ENCODE measurements around the gene IDI2. TPM values are rescaled to one million over a fixed set of nuclear protein-coding genes. Genes with fewer than 3 reads are reported as not detected.
"Not testable (repeated sequence)": the region's sequence is repeated elsewhere in the genome, so short reads cannot be mapped to it uniquely, and the experiment has no call there.

IDI2 gene
- total RNA-seq, 4 donors from 2014 or later: not detected

- Histone ChIP-seq H3K4me1 (peaks cover 0 to 35% (median 0%) of the 10 kb centered on the region in 3 donors), H3K4me3 (no peak overlapping the region)
- 50 to 75% methylated on average over 7 to 10 of the region's 12 CpGs for WGBS, 2 donors (ENCODE audit: low coverage in 1 of 2)
Observed at GRCh38 chr10:1043532-1043995, 17.9 kb upstream of the IDI2 start.

DNA sequence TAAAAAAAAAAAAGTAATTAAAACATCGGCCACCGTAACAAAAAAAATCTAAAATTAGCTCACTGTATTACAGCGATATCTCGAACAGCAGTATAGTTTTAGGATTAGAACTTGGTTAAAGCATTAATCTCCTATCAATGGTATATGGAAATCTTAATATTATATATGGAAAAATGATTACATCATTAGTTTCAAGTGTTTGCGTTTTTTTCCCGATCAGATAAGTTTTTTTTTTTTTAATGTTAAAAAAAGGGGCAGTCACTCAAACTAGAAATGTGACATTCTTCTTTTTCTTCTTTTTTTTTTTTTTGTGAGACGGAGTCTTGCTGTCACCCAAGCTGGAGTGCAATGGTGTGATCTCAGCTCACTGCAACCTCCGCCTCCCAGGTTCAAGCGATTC, 15.9 kb upstream of the IDI2 start:
- no peaks in the 10 kb centered on the region for H3K9me3 ChIP-seq
- TF ChIP-seq POLR2AphosphoS5 (IDR thresholded peaks at IDR 0.05) (no peak), EP300 (IDR thresholded peaks at IDR 0.05) (no peak), POLR2A (IDR thresholded peaks at IDR 0.05) (no peak)
- TF ChIP-seq, protein P1, sequence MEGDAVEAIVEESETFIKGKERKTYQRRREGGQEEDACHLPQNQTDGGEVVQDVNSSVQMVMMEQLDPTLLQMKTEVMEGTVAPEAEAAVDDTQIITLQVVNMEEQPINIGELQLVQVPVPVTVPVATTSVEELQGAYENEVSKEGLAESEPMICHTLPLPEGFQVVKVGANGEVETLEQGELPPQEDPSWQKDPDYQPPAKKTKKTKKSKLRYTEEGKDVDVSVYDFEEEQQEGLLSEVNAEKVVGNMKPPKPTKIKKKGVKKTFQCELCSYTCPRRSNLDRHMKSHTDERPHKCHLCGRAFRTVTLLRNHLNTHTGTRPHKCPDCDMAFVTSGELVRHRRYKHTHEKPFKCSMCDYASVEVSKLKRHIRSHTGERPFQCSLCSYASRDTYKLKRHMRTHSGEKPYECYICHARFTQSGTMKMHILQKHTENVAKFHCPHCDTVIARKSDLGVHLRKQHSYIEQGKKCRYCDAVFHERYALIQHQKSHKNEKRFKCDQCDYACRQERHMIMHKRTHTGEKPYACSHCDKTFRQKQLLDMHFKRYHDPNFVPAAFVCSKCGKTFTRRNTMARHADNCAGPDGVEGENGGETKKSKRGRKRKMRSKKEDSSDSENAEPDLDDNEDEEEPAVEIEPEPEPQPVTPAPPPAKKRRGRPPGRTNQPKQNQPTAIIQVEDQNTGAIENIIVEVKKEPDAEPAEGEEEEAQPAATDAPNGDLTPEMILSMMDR (IDR thresholded peaks at IDR 0.05): no peak
- peaks cover 0 to 25% (median 0%) of the 10 kb centered on the region in 3 donors for H3K4me1 ChIP-seq
- H3K27ac ChIP-seq: no peak overlapping the region
- WGBS, 2 donors (ENCODE audit: low coverage in 1 of 2): 83 to 97% methylated on average over 8 to 9 of the region's 9 CpGs
- no peak for ATAC-seq
- H3K27me3 ChIP-seq: no peaks in the 10 kb centered on the region
- no peak overlapping the region for H3K4me3 ChIP-seq
- H3K36me3 ChIP-seq: peaks cover 3 to 64% of the 10 kb centered on the region in 2 donors

More at GRCh38 chr10:1043532-1043995, 17.9 kb upstream of the IDI2 start:
- H3K9me3 ChIP-seq: no peaks in the 10 kb centered on the region
- peaks cover 3 to 49% of the 10 kb centered on the region in 2 donors for H3K36me3 ChIP-seq
- ATAC-seq: peak; percentile 69
- peak in 1 of 2 donors; percentile 36 for TF ChIP-seq POLR2A (IDR thresholded peaks at IDR 0.05)
- TF ChIP-seq, protein P1 (IDR thresholded peaks at IDR 0.05): no peak
- no peak for TF ChIP-seq EP300 (IDR thresholded peaks at IDR 0.05)
- no peak for TF ChIP-seq POLR2AphosphoS5 (IDR thresholded peaks at IDR 0.05)
- peak overlapping the region; percentile 35 to 61 (median 50) for H3K27ac ChIP-seq
- no peaks in the 10 kb centered on the region for H3K27me3 ChIP-seq

DNA sequence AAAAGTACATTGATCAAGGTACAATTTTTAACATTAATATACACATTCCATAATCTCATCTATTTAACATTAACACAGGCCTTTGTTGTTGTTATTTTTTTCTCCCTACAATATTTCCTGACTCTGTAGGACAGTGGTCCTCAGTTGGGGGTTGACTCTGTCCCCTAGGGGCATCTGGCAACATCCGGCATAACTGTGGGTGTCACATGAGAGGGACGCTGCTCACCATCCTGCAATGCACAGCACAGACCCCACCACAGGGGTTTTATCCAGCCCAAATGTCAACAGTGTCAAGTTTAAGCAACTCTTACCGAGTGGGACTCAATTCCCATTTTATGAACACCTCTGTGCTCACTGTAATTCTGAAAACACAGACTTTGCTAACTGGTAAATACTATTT, 14.5 kb upstream of the IDI2 start:
- peaks cover 3 to 64% of the 10 kb centered on the region in 2 donors for H3K36me3 ChIP-seq
- 65 to 83% methylated on average over 2 to 3 of the region's 3 CpGs for WGBS, 2 donors (ENCODE audit: low coverage in 1 of 2)

GRCh38 chr10:1038769-1039168, 13.1 kb upstream of the IDI2 start:
- not testable (repeated sequence) for ATAC-seq, H3K27ac ChIP-seq, H3K4me3 ChIP-seq, H3K4me1 ChIP-seq, H3K9me3 ChIP-seq, H3K27me3 ChIP-seq
- WGBS, 2 donors (ENCODE audit: low coverage in 1 of 2): no CpG with 5 or more reads among the region's 20 CpGs
- H3K36me3 ChIP-seq: peaks cover 3 to 64% of the 10 kb centered on the region in 2 donors

More for the DNA sequence above, 14.5 kb upstream of the IDI2 start:
- Histone ChIP-seq H3K27ac (no peak overlapping the region), H3K4me3 (no peak overlapping the region), H3K9me3 (no peaks in the 10 kb centered on the region), H3K4me1 (peaks cover 0 to 13% (median 0%) of the 10 kb centered on the region in 3 donors), H3K27me3 (no peaks in the 10 kb centered on the region)
- no peak for ATAC-seq
- TF ChIP-seq POLR2AphosphoS5 (IDR thresholded peaks at IDR 0.05) (no peak), POLR2A (IDR thresholded peaks at IDR 0.05) (no peak), EP300 (IDR thresholded peaks at IDR 0.05) (no peak)
- TF ChIP-seq, protein P1 (IDR thresholded peaks at IDR 0.05): no peak

GRCh38 chr10:1037098-1037497, 11.4 kb upstream of the IDI2 start:
- WGBS, 2 donors (ENCODE audit: low coverage in 1 of 2): 73 to 90% methylated on average over 8 to 9 of the region's 11 CpGs
- Histone ChIP-seq H3K9me3 (no peaks in the 10 kb centered on the region), H3K4me3 (no peak overlapping the region), H3K36me3 (peaks cover 3 to 47% of the 10 kb centered on the region in 2 donors), H3K27me3 (no peaks in the 10 kb centered on the region), H3K27ac (no peak overlapping the region), H3K4me1 (no peaks in the 10 kb centered on the region)
- ATAC-seq: no peak
- TF ChIP-seq POLR2AphosphoS5 (IDR thresholded peaks at IDR 0.05) (no peak), EP300 (IDR thresholded peaks at IDR 0.05) (no peak), POLR2A (IDR thresholded peaks at IDR 0.05) (no peak)
- TF ChIP-seq, protein P1 (IDR thresholded peaks at IDR 0.05): no peak

All from gastroesophageal sphincter (tissue), 4 donors.